Measurements from ENCODE around the gene KCNH2.

KCNH2 gene

DNA sequence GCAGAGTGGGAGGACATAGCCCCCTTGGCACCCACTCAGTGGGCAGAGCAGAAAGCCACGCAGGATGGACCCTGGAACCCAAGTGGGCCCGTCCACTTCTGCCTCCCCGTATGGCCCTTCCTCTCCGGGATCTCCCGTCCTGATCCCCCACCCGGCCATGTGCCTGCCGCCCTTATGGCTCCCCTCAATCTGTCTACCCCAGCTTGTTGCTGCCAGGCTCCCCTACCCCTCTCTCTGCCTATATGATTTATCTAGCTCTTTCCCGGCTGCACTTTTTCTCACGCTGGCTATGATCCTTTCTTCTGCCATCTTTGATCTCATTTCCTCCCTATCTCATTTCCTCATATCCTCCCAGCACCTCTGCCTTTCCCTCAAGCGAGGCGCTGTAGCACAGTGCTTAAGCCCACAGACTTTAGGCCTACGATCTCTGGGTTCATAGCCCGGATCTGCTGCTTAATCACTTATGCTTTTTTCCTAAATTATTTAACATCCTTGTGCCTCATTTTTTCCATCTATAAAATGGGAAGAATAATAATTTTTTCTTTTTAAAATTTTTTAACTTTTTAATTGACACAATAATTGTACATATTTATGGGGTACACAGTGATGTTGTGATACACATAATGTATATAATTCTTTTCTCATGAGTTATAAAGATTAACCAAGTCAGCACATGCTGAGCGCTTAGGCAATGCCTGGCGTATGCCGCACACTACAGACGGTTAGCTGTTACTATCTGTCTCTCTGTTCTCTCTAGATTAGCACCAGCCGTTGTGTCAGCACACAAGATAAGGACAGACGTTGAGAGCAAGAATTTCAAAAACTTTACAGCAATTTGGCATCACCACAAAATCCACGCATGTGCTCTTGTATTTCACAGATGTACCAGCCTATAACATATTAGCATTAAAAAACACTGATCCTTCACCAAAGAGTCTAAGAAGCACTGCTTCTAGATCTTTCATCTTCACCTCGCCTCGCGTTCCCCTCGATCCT is 18.1 kb downstream of the KCNH2 start:
- DNase-seq: no peak

DNA sequence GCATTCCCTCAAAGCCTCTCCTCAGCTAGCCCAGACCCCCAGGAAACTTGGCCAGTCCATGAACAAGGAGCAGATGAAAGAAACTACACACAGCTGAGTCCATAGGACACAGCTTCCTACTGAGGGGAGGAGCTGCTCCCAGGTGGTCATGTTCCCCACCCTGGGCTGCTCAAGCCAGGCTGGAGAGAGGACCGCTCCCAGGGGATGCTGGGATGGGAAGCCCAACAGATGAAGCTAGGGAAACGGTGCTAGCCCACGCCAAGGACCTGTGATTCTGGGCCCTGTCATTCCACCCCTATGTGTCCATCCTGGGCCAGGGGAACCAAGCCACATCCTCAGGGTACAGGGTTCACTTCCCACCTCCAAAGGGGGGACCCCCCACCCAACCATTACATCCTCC is 19.0 kb downstream of the KCNH2 start:
- DNase-seq: no peak

DNA sequence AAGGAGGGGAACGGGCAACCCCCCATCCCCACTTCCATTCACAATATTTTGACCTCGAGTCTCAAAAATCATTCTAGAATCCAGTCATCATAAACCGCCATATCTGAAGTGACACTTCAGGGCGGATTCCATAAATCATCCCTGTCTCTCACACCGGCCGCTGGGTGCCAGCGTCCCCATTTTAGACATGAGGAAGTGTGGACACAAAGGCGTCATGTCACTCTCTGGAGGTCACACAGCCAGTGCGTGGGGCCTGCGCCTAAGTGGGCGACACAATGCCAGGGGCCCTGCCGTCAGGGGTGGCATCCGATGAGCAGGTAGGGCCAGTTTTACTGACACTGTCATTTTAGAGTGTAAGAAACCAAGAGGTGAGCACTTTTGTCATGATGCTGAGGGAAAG is 19.5 kb downstream of the KCNH2 start:
- DNase-seq: no peak

DNA sequence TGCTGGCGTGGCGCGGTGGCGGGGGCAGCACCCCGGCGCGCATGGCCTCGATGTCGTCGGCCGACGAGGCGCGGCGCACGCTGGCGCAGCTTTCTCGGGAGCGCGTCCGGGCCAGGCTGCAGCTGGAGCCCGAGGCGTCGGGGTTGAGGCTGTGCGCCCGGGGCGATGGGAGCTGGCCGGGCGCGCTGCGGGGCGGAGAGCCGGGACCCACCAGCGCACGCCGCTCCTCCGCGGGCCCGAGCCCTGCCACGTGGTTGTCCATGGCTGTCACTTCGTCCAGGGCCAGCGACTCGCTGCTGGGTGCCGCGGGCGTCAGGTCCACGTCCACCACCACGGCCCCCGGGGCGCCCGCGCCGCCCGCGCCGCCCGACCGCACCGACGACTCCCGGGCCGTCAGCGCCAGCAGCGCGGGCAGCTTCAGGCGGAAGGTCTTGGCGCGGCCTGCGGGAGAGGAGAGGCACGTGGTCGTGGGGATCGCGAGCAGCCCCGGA is 20.0 kb downstream of the KCNH2 start:
- DNase-seq: no peak

DNA sequence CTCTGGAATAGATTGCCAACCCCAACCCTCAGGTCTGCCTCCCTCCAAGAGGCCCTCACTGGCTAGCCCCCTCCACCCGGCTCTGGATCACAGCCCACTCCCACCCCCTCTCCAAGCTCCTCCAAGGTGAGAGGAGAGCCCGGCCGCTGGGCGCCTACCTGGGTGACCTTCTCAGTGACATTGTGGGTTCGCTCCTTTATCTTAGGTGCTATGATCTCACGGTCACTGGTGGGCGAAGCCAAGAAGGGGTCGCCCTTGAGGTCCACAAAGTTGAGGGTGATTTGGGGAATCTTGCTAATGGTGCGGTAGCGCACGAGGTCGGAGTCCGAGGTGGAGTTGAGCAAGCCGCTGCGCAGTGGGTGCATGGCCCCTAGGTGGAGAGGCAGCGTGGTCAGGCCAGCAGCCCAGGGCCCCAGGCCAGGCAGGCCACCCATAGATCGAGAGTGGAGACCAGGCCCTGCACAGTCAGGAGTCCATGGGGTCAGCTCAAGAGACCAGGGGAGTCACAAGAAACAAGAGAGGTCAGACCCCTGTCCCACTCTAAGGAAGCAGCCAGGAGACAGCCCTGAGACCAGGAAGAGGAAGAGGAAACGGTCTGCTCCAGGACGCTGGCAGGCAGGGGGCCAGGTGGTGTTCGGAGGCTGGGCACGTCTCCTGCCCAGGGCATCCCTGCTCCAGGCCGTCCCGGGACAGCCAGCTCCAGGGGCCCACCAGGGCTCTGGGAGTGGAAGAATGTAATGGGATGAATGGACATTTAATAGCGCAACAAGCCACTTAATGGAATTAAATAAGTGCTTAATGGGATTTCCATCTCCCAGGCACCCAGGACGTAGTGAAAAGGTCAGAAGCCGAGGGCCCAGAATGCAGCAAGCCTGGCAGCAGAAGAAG is 20.7 kb downstream of the KCNH2 start:
- no peak for DNase-seq

DNA sequence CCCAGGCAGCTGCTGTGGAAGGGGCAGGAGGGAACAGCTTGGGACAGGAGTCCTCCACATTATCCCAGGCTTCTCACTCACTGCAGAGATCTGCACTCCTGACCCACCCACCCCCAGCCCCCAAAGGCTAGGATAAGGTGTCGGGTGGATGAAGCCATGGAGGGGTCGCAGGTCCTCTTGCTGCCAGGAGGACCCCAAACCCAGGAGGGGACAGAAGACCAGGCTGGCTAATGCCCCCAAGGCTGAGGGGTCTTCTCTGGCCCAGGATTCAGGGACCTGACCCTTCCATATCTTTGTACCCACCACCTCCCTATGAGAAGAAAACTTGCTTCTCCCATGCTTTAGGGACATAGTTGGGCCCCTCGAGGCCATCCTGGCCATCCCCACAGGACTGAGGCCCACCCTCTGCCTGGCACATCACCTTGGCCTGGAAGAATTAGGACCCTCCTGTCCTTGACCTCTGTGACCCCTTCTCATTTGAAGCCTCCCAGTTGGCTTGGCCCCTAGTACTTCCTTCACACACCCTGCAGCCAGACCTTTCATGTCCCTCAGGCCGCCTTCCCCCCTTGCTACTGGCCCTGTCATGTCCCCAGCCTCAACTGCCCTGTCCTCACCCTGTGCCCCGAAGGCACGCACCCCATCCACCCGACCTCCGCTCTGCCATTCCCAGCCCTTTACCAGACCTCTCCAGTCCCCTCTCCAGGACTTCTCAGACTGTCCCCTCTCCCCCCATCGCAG is 21.6 kb downstream of the KCNH2 start:
- DNase-seq: no peak

DNA sequence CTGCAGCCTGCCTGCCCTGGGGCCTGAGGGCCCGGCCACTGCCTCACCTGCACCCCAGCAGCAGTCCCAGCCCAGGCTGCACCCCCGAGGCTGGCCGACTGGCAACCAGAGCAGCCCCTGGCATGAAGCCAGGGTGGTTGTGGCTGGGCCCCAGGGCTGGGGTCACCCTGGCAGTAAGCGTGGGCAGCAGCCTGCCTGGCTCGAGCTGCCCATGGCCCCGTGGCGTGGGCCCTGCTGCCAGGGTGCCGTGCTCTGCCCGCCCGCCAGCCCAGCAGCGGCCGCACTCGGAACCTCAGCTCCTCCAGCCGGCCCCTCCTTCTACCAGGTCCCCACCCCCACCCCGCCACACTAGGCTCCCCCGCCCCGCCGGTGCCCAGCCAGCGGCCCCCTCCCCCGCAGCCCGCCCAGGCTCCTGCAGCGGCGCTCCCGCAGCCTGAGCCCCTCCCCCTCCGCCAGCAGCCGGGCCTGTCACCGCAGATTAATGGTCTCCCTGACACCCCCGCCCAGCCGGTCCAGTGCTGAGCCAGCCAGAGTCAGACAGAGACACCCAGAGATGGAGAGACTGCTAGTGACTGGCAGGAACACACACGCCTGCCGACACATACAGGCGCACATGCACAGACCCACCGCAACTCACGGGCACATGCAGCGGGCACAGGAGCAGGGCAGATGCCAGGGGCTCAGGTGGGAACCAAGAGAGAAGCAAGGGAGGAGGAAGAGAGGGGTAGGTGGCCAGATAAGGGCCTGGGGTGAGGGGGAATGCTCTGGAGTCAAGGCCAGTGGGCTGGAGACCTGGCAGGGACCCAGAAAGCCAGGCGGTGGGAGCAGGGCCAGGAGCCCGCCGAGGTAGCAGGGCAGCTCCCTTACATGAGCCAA is 22.4 kb downstream of the KCNH2 start:
- no peak for DNase-seq

DNA sequence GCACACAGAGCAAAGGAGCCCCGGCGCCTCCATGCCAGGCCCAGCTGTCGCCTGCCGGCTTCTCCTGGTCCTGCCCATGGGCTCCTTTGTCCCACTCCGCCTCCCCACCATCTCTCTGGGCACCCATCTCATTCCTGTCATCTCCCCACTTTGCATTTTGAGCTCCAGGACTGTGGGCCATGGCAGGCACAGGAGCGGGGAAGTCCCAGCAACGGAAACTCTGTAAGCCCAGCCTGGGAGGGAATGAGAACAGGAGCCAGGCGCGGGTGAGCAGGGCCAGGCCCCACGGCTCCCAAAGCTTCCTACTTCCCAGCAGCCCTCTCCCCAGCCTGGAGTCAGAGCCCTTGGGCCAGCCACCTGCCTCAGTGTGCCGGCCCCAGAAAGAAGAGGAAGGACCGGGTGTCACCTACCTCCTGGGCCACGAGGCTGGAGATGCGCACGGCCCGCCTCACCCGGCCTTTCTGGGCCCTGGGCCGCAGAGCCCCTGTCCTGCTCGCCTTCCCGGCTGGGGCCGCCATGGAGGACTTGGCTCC is 23.1 kb downstream of the KCNH2 start:
- no peak for DNase-seq

DNA sequence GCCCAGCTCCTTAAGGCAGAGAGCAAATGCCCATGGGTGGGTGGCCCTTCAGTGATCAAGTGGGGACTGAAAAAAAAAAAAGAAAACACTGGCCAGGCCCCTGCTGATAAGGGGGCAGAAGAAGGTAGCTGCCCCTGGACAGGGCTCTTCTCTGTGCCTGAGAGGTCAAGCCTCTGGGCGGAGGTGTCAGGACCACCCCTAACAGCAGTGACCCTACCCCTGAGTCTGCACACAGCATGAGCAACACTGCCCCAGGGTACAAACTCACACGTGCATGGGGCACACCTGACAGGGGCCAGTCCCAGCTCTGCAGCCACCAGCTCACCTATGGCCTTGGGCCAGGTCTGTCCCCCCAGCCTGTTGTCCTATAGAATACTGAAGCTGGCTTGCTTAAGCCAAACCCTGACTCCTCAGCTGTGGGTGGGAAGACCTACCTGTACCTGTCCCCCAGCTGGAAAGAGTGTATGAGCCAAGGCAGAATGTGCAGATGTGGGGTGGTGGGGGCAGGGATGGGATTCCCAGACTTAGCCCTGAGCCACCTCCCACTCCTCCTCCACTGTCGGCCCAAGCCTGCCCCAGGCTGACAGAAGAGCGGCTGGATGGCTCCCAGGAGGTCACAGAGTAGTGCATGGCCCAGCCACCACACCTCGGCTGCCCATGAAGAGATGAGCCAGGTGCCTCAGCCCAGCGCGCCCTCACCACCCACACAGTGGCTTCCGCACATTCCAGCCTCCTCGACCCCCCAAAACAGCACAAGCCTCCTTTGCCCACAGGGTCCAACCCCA is 23.7 kb downstream of the KCNH2 start:
- no peak for DNase-seq

DNA sequence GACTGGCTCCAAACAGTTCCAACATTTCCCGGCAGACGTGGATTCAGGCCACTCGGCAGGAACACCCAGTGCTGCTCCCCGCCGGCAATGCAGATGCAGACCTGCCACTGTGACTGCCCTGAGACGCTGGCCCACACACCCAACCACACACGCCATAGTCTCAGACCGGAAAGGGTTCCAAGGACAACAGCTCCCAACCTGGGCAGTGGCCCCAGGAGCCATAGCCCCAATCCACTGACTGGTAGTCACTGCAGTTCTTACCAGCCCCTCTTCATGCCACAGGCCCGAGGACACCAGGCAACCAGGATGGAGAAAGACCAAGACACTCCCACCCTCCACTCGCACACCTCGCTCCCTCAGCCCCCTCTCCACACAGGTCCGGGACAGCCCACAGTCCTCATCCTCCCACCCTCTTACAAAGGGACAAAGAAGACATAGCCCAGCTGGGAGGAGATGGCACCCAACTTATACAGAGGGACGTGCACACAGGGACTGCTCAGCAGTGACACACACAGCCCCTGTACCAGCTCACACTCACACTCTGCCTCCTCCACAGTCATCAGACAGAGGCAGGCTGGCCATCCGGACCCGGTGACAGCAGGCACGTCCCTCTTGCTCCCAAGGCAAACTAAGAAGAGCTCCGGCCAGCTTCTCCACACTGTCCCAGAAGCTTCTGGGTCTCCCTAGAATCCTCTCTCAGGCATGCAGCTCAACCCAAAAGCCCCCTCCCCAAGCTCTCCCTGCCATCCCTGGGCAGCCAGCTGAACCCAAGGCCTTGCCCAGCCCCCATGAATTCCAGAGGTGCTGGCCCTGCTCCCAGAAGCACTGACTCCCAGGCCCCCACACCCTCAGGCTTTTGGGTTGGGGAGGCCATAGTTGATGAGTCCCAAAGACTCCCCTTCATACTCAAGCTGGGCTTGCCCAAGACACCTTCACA is 24.8 kb downstream of the KCNH2 start:
- no peak for DNase-seq

DNA sequence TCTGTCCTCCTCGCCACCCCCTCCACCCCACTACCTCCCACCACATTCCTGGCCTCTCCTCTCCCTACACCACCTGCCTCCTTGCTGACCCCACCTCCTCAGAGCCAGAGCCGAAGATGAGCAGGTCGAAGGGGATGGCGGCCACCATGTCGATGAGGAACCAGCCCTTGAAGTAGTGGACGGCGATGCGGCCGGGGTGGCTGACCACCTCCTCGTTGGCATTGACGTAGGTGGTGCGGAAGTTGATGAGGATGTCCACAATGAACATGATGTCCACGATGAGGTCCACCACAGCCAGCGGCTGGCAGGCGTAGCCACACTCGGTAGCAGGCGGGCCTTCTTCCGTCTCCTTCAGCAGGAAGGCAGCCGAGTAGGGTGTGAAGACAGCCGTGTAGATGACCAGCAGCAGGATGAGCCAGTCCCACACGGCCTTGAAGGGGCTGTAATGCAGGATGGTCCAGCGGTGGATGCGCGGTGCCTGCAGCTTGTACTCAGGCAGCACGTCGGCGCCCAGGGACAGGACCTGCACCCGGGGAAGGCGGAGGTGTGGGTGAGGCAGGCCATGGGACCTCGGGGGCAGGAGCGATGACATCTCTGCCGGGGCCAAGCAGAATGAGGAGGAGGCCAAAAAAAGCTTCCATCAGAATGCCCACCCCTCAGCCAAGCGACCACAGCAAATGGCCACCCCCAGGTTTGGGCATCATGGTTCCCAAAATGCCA is 25.6 kb downstream of the KCNH2 start:
- no peak for DNase-seq

DNA sequence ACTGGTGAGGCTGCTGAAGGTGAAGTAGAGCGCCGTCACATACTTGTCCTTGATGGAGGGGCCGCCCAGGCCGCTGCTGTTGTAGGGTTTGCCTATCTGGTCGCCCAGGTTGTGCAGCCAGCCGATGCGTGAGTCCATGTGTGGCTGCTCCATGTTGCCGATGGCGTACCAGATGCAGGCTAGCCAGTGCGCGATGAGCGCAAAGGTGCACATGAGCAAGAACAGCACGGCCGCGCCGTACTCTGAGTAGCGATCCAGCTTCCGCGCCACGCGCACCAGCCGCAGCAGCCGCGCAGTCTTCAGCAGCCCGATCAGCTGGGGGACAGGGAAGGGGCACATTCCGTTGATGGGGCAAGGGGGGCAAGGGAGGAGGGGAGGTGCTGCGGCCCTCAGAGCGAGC is 26.6 kb downstream of the KCNH2 start:
- no peak for DNase-seq

DNA sequence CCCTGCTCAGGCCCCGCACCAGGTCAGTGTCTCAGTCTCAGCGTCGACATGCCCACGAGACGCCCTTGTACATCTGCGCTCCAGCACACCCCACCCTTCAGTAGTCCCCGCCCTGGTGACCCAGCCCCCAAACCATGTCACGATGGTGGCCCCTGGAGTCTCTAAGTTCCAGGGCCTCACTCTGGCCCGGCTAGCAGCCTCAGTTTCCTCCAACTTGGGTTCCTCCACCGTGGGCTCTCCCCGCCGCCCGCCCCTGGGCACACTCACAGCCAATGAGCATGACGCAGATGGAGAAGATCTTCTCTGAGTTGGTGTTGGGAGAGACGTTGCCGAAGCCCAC is 27.0 kb downstream of the KCNH2 start:
- DNase-seq: no peak

DNA sequence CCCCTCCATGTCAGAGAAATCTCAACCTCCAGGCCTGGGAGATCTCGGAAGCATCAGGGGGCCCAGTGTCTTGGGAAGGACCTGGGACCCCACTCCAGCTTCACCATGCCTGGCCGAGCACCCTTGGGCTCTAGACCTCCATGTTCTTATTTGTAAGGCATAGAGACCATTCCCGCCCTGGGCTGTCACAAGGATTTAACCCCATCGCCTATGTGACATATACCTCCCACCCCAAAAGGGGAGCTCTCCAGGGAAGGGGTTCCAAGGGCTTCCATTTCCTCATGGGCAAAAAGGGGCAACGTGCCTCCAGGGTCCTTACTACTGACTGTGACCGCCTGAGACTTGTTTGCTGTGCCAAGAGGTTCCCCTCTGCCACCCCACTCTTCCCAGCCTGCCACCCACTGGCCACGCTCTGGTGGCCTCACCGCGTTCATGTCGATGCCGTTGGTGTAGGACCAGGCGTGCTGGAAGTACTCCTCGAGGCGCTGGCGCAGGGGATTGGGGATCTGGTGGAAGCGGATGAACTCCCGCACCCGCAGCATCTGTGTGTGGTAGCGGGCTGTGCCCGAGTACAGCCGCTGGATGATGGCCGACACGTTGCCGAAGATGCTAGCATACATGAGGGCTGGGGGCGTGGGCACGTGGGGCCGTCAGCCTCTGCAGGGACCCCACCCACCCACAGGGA is 27.5 kb downstream of the KCNH2 start:
- no peak for DNase-seq

DNA sequence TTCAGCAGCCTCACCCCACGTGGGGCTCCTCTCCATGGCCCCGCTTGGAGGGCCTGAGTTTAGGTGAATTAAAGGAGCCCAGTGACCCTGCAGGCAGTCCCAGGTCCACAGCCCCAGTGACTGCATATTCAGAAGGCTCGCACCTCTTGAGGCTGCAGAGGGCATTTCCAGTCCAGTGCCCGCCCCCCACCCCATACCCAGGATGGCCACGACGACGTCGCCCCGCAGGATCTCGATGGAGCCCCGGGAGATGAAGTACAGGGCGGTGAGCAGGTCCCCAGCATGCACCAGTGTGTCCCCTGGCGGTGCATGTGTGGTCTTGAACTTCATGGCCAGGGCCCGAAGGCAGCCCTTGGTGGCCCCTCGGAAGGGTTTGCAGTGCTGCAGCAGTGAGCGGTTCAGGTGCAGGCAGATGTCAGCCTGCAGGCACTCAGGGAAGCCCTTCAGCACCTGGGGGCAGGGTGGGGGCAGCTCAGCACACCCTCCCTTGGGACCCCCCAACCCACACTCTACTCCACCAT is 28.1 kb downstream of the KCNH2 start:
- no peak for DNase-seq

DNA sequence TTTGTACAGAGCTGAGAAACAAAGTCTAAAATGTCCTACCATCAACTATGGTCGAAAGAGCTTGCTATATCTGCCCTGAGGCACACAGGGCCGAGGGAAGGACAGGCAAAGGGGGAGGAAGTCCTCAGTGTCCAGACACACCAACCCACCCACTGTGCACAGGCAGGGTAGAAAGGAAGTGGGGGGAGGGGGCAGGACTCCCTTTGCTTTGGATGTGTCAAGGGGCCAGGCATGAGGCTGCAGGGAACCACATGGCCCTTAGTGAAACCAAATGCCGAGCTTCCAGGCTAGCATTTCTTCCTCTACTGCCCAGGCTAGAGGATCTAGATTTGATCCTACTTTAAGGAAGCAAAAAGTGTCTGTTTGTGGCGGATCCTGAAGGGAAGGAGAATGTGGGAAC is 28.6 kb downstream of the KCNH2 start:
- DNase-seq: no peak

DNA sequence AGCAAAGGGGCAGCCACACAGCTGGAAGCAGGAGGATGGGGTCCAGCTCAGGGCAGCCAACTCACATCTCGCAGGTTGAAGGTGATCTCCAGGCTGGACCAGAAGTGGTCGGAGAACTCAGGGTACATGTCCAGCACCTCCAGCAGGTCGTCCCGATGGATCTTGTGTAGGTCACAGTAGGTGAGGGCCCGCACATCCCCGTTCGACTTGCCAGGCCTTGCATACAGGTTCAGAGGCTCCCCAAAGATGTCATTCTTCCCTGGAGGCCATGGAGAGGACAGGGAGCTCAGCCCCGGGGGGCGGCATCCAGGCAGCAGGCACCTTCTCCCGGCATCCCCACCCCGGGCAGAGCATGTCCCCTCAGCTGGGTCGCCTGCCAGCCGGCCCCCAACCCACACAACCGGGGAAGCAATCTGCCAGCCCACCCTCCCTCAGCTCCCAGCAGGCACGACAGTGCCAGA is 29.3 kb downstream of the KCNH2 start:
- no peak for DNase-seq

Measured in activated CD4-positive, alpha-beta T cell treated with anti-CD3 and anti-CD28 coated beads, Interleukin-2, amount 50 U/mL, for 4 hours (primary cell).